Lower leg skin (tissue), 4 donors: Measurements from ENCODE around the gene SYT1. TPM values are rescaled to one million over a fixed set of nuclear protein-coding genes. Genes with fewer than 3 reads are reported as not detected.

Experiments used
- DNase-seq, 2 donors: peaks; one replicate each; pipeline ENCODE4 v3.0.0-alpha.2; 2019; ENCODE audit warnings: low spot score in 2 of 2
- H3K4me3 ChIP-seq: fragments of 200-600 bp; sonication (generic); 2 replicates; pipeline ENCODE4 v1.5.1; 2017; ENCODE audit warnings: mild to moderate bottlenecking, low read depth; ENCODE audit not compliant: poor library complexity, severe bottlenecking
- CTCF ChIP-seq, 3 donors: fragments of 450-650 bp; IDR thresholded peaks; one replicate each; pipeline ENCODE4 v1.5.1; 2016; ENCODE audit warnings: antibody characterized with exemption in 3 of 3, mild to moderate bottlenecking in 3 of 3, moderate library complexity in 2 of 3
- POLR2A ChIP-seq, 2 donors: fragments of 450-650 bp; IDR thresholded peaks; one replicate each; pipeline ENCODE4 v1.6.1; 2016 to 2017; ENCODE audit warnings: antibody characterized with exemption in 2 of 2, mild to moderate bottlenecking in 1 of 2, moderate library complexity in 1 of 2
- WGBS, 2 donors: methylation state at CpG; one replicate each; pipeline ENCODE4 v1.1.5; 2018; 5-methylcytosine and 5-hydroxymethylcytosine counted together
- intact Hi-C: fragments of 100-400 bp; cut with DNase I; formaldehyde crosslinking; loops from one replicate; pipeline ENCODE4 v1.15.0; 2023; ENCODE audit warnings: low total_unique reads
- total RNA-seq, 4 donors: library from RNA; depleted of rRNA; stranded (reverse); fragments of >200 nt; gene quantifications; one replicate each; pipeline ENCODE4 v1.1.0, GENCODE V29; 2016

The SYT1 gene
- total RNA-seq, 4 donors from 2014 or later: 0.15 to 0.49 (median 0.29) TPM

- WGBS, 2 donors: 92 to 94% methylated on average over 2 of the region's 2 CpGs
- no peak overlapping the region for H3K4me3 ChIP-seq
- no peak for TF ChIP-seq POLR2A (IDR thresholded peaks at IDR 0.05)
- DNase-seq: no peak
- intact Hi-C loops: no loop called here
These were observed 287.4 kb downstream of the SYT1 start for GRCh38 chr12:79151956-79152355.

GRCh38 chr12:79155683-79156082, 291.1 kb downstream of the SYT1 start:
- TF ChIP-seq CTCF (IDR thresholded peaks at IDR 0.05) (no peak), POLR2A (IDR thresholded peaks at IDR 0.05) (no peak)
- no peak overlapping the region for H3K4me3 ChIP-seq
- WGBS, 2 donors: 44 to 45% methylated on average over 3 of the region's 3 CpGs
- intact Hi-C loops: no loop called here
- DNase-seq: no peak

- intact Hi-C loops: no loop called here
- H3K4me3 ChIP-seq: no peak overlapping the region
- DNase-seq: no peak
- WGBS, 2 donors: 77 to 79% methylated on average over 6 of the region's 6 CpGs
- TF ChIP-seq CTCF (IDR thresholded peaks at IDR 0.05): no peak
- no peak for TF ChIP-seq POLR2A (IDR thresholded peaks at IDR 0.05)
These were observed 292.4 kb downstream of the SYT1 start for GRCh38 chr12:79156846-79157463.

GRCh38 chr12:79161249-79161934, 296.8 kb downstream of the SYT1 start:
- 61 to 63% methylated on average over 1 of the region's 1 CpG for WGBS, 2 donors
- no peak overlapping the region for H3K4me3 ChIP-seq
- no peak for DNase-seq
- intact Hi-C loops: no loop called here
- TF ChIP-seq CTCF (IDR thresholded peaks at IDR 0.05): no peak

- H3K4me3 ChIP-seq: no peak overlapping the region
- no peak for TF ChIP-seq CTCF (IDR thresholded peaks at IDR 0.05)
- TF ChIP-seq POLR2A (IDR thresholded peaks at IDR 0.05): no peak
- intact Hi-C loops: no loop called here
- no peak for DNase-seq
- 52 to 56% methylated on average over 3 of the region's 3 CpGs for WGBS, 2 donors
These were observed 297.7 kb downstream of the SYT1 start for GRCh38 chr12:79162147-79162772.

- WGBS, 2 donors: 70 to 92% methylated on average over 1 of the region's 1 CpG
- TF ChIP-seq CTCF (IDR thresholded peaks at IDR 0.05) (no peak), POLR2A (IDR thresholded peaks at IDR 0.05) (no peak)
- intact Hi-C loops: no loop called here
- no peak for DNase-seq
- H3K4me3 ChIP-seq: no peak overlapping the region
These were observed 298.4 kb downstream of the SYT1 start for GRCh38 chr12:79162948-79163347.
